Measurements from ENCODE around the gene CD99L2.

Gene CD99L2

DNA sequence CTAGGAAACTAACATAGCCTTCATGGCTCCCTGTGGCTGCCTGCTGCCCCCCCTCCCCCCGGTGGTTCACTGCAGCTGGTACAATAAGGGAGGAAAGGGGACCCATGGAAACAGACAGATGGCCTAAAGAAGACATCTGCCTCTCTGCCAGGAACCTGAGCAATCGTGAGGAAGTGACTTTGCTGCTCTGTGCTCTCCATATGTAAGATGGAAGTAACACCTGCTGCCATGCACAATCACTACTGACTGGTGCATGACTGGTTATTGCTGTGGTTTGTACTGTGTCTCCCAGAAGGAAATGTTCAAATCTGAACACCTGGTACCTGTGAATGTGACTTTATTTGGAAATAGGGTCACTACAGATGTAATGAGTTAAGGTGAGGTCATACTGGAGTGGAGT is 43.6 kb downstream of the CD99L2 start:
- Histone ChIP-seq H3K27me3 (ENCODE audit: control insufficient read depth in 3 of 3, insufficient read depth in 3 of 3, low read depth in 1 of 3, low read length in 3 of 3) (no peaks in the 10 kb centered on the region), H3K36me3 (replicated peaks in 1 of 2; ENCODE audit: control insufficient read depth in 2 of 2, insufficient read depth in 2 of 2, low read length in 2 of 2) (no peaks in the 10 kb centered on the region), H4K91ac (ENCODE audit: low read depth, low read length, poor library complexity) (no peak overlapping the region), H3K4me3 (ENCODE audit: low read length in 2 of 2) (no peak overlapping the region), H3K9me3 (replicated peaks in 1 of 2; ENCODE audit: control insufficient read depth in 2 of 2, insufficient read depth in 1 of 2, low read depth in 1 of 2, low read length in 2 of 2) (peaks cover 0 to 3% of the 10 kb centered on the region in 2 donors), H3K4me1 (ENCODE audit: control insufficient read depth in 2 of 2, insufficient read depth in 1 of 2, low read depth in 1 of 2, low read length in 2 of 2) (no peaks in the 10 kb centered on the region), H2BK15ac (ENCODE audit: low read length) (no peak overlapping the region), H3K23ac (ENCODE audit: low read depth, low read length, poor library complexity) (no peak overlapping the region), H3K79me1 (ENCODE audit: low read depth, low read length) (no peaks in the 10 kb centered on the region), H3K14ac (ENCODE audit: low read length) (no peak overlapping the region), H2BK12ac (ENCODE audit: low read length) (no peak overlapping the region), H2BK120ac (ENCODE audit: low read depth, low read length) (no peak overlapping the region), H3K4me2 (ENCODE audit: insufficient read depth, low read length, poor library complexity, severe bottlenecking) (no peak overlapping the region), H3K18ac (ENCODE audit: low read length) (no peak overlapping the region), H3K9ac (ENCODE audit: low read depth, low read length, poor library complexity) (no peak overlapping the region), H2AFZ (ENCODE audit: low read length) (no peak overlapping the region), H3K27ac (replicated peaks; ENCODE audit: low read length) (no peak overlapping the region), H2BK5ac (ENCODE audit: low read length) (no peak overlapping the region), H2AK5ac (ENCODE audit: low read depth, low read length) (no peak overlapping the region), H4K8ac (ENCODE audit: low read depth, low read length) (no peak overlapping the region), H3K4ac (ENCODE audit: low read length) (no peak overlapping the region)
- no CpG with 5 or more reads among the region's 2 CpGs for WGBS, 2 donors (ENCODE audit: extremely low coverage in 2 of 2, insufficient read length in 2 of 2, insufficient replicate concordance in 1 of 2)
- DNase-seq (ENCODE audit: low spot score): no peak

DNA sequence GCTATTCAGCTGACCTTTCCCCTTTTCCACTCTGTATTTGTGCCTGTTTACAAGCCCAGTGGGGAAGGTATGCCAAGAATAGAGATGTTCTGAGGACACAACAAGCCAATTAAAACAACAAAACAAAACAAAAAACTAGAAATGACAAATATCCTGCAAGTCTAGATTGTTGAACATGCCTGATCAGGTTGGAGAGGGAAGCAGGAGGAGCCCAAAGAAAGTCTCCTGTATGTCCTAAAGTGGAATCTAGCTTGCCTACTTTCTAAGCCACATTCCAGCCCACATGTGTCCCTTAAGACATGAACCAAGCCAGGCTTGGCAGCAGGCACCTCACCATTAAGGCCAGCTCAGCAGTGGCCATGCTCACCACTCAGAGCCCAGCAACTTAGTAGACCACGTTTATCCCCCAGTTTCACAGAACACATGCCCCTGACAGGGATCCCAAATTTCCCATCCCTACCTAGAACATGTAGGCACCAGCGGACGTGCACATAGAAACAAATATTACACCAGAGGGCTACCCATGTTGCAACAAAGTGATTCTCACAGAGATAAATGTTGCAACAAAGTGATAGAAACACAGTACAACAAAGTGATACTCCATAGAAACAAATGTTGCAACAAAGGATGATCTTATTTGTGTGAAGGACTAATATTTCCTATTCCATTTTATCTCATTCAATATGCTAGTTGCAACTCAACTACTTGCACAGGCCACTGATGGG is 48.3 kb downstream of the CD99L2 start:
- H4K91ac ChIP-seq (ENCODE audit: low read depth, low read length, poor library complexity): no peak overlapping the region
- no peak overlapping the region for H3K14ac ChIP-seq (ENCODE audit: low read length)
- H3K9ac ChIP-seq (ENCODE audit: low read depth, low read length, poor library complexity): no peak overlapping the region
- no peak overlapping the region for H2AFZ ChIP-seq (ENCODE audit: low read length)
- no peak overlapping the region for H2AK5ac ChIP-seq (ENCODE audit: low read depth, low read length)
- no peak overlapping the region for H3K4ac ChIP-seq (ENCODE audit: low read length)
- no peaks in the 10 kb centered on the region for H3K36me3 ChIP-seq (replicated peaks in 1 of 2; ENCODE audit: control insufficient read depth in 2 of 2, insufficient read depth in 2 of 2, low read length in 2 of 2)
- H3K4me2 ChIP-seq (ENCODE audit: insufficient read depth, low read length, poor library complexity, severe bottlenecking): no peak overlapping the region
- no peak overlapping the region for H2BK12ac ChIP-seq (ENCODE audit: low read length)
- no CpG with 5 or more reads among the region's 3 CpGs for WGBS, 2 donors (ENCODE audit: extremely low coverage in 2 of 2, insufficient read length in 2 of 2, insufficient replicate concordance in 1 of 2)
- no peaks in the 10 kb centered on the region for H3K9me3 ChIP-seq (replicated peaks in 1 of 2; ENCODE audit: control insufficient read depth in 2 of 2, insufficient read depth in 1 of 2, low read depth in 1 of 2, low read length in 2 of 2)
- H2BK15ac ChIP-seq (ENCODE audit: low read length): no peak overlapping the region
- H2BK120ac ChIP-seq (ENCODE audit: low read depth, low read length): no peak overlapping the region
- H3K18ac ChIP-seq (ENCODE audit: low read length): no peak overlapping the region
- no peak overlapping the region for H4K8ac ChIP-seq (ENCODE audit: low read depth, low read length)
- no peak overlapping the region for H3K27ac ChIP-seq (replicated peaks; ENCODE audit: low read length)
- no peak overlapping the region for H2BK5ac ChIP-seq (ENCODE audit: low read length)
- no peaks in the 10 kb centered on the region for H3K79me1 ChIP-seq (ENCODE audit: low read depth, low read length)
- no peak overlapping the region for H3K23ac ChIP-seq (ENCODE audit: low read depth, low read length, poor library complexity)
- H3K4me1 ChIP-seq (ENCODE audit: control insufficient read depth in 2 of 2, insufficient read depth in 1 of 2, low read depth in 1 of 2, low read length in 2 of 2): no peaks in the 10 kb centered on the region
- H3K27me3 ChIP-seq (ENCODE audit: control insufficient read depth in 3 of 3, insufficient read depth in 3 of 3, low read depth in 1 of 3, low read length in 3 of 3): no peaks in the 10 kb centered on the region
- DNase-seq (ENCODE audit: low spot score): no peak
- H3K4me3 ChIP-seq (ENCODE audit: low read length in 2 of 2): no peak overlapping the region

DNA sequence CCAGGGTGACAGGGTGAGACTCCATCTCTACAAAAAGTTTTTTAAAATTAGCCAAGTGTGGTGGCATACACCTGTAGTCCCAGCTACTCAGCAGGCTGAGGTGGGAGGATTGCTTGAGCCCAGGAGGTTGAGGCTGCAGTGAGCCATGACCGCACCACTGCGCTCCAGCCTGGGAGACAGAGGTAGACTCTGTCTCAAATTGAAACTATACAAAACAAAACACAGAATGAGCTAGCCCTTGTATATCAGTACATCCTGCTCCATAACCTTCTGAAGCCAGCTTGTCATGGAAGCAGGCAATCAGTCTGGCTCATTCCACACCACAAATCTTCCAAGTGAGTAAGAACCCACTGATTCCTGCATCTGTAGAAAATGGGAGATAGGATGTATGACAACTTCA is 49.0 kb downstream of the CD99L2 start:
- no CpG with 5 or more reads among the region's 2 CpGs for WGBS, 2 donors (ENCODE audit: extremely low coverage in 2 of 2, insufficient read length in 2 of 2, insufficient replicate concordance in 1 of 2)
- no peaks in the 10 kb centered on the region for H3K79me1 ChIP-seq (ENCODE audit: low read depth, low read length)

DNA sequence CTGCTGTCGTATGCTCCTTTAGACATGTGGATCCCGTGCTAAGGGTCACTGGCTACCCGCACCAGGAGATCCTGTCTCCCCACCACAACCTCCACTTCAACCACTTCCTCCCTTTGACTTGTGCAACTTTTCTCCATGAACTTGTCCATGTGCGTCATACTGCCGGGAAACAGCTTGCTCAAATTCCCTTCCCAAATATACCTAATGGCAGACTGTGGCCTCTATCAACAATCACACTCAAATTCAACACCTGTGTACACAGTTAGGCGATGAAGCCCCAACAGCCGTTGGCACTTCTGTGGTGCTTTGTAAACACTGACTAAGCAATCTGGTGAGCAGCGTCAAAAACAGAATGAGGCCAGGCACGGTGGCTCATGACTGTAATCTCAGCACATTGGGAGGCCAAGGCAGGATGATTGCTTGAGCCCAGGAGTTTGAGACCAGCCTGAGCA is 49.5 kb downstream of the CD99L2 start:
- Histone ChIP-seq H2BK5ac (ENCODE audit: low read length) (no peak overlapping the region), H3K27me3 (ENCODE audit: control insufficient read depth in 3 of 3, insufficient read depth in 3 of 3, low read depth in 1 of 3, low read length in 3 of 3) (no peaks in the 10 kb centered on the region), H3K9ac (ENCODE audit: low read depth, low read length, poor library complexity) (no peak overlapping the region), H2BK12ac (ENCODE audit: low read length) (no peak overlapping the region), H2BK15ac (ENCODE audit: low read length) (no peak overlapping the region), H3K4me3 (ENCODE audit: low read length in 2 of 2) (no peak overlapping the region), H3K18ac (ENCODE audit: low read length) (no peak overlapping the region), H3K4ac (ENCODE audit: low read length) (no peak overlapping the region), H4K91ac (ENCODE audit: low read depth, low read length, poor library complexity) (no peak overlapping the region), H3K36me3 (replicated peaks in 1 of 2; ENCODE audit: control insufficient read depth in 2 of 2, insufficient read depth in 2 of 2, low read length in 2 of 2) (no peaks in the 10 kb centered on the region), H2AFZ (ENCODE audit: low read length) (no peak overlapping the region), H3K4me1 (ENCODE audit: control insufficient read depth in 2 of 2, insufficient read depth in 1 of 2, low read depth in 1 of 2, low read length in 2 of 2) (no peaks in the 10 kb centered on the region), H2AK5ac (ENCODE audit: low read depth, low read length) (no peak overlapping the region), H4K8ac (ENCODE audit: low read depth, low read length) (no peak overlapping the region), H2BK120ac (ENCODE audit: low read depth, low read length) (no peak overlapping the region), H3K23ac (ENCODE audit: low read depth, low read length, poor library complexity) (no peak overlapping the region), H3K4me2 (ENCODE audit: insufficient read depth, low read length, poor library complexity, severe bottlenecking) (no peak overlapping the region), H3K9me3 (replicated peaks in 1 of 2; ENCODE audit: control insufficient read depth in 2 of 2, insufficient read depth in 1 of 2, low read depth in 1 of 2, low read length in 2 of 2) (no peaks in the 10 kb centered on the region), H3K27ac (replicated peaks; ENCODE audit: low read length) (no peak overlapping the region), H3K79me1 (ENCODE audit: low read depth, low read length) (no peaks in the 10 kb centered on the region), H3K14ac (ENCODE audit: low read length) (no peak overlapping the region)
- WGBS, 2 donors (ENCODE audit: extremely low coverage in 2 of 2, insufficient read length in 2 of 2, insufficient replicate concordance in 1 of 2): no CpG with 5 or more reads among the region's 9 CpGs
- DNase-seq (ENCODE audit: low spot score): no peak

More for the DNA sequence above, 49.0 kb downstream of the CD99L2 start:
- Histone ChIP-seq H3K36me3 (replicated peaks in 1 of 2; ENCODE audit: control insufficient read depth in 2 of 2, insufficient read depth in 2 of 2, low read length in 2 of 2) (no peaks in the 10 kb centered on the region), H2AK5ac (ENCODE audit: low read depth, low read length) (no peak overlapping the region), H2AFZ (ENCODE audit: low read length) (no peak overlapping the region), H3K9ac (ENCODE audit: low read depth, low read length, poor library complexity) (no peak overlapping the region), H4K91ac (ENCODE audit: low read depth, low read length, poor library complexity) (no peak overlapping the region), H3K4me1 (ENCODE audit: control insufficient read depth in 2 of 2, insufficient read depth in 1 of 2, low read depth in 1 of 2, low read length in 2 of 2) (no peaks in the 10 kb centered on the region), H3K4me3 (ENCODE audit: low read length in 2 of 2) (no peak overlapping the region), H2BK120ac (ENCODE audit: low read depth, low read length) (no peak overlapping the region), H3K4me2 (ENCODE audit: insufficient read depth, low read length, poor library complexity, severe bottlenecking) (no peak overlapping the region), H2BK15ac (ENCODE audit: low read length) (no peak overlapping the region), H3K23ac (ENCODE audit: low read depth, low read length, poor library complexity) (no peak overlapping the region), H2BK5ac (ENCODE audit: low read length) (no peak overlapping the region), H3K14ac (ENCODE audit: low read length) (no peak overlapping the region), H3K18ac (ENCODE audit: low read length) (no peak overlapping the region), H2BK12ac (ENCODE audit: low read length) (no peak overlapping the region), H3K9me3 (replicated peaks in 1 of 2; ENCODE audit: control insufficient read depth in 2 of 2, insufficient read depth in 1 of 2, low read depth in 1 of 2, low read length in 2 of 2) (no peaks in the 10 kb centered on the region), H3K27ac (replicated peaks; ENCODE audit: low read length) (no peak overlapping the region), H4K8ac (ENCODE audit: low read depth, low read length) (no peak overlapping the region), H3K4ac (ENCODE audit: low read length) (no peak overlapping the region), H3K27me3 (ENCODE audit: control insufficient read depth in 3 of 3, insufficient read depth in 3 of 3, low read depth in 1 of 3, low read length in 3 of 3) (no peaks in the 10 kb centered on the region)
- no peak for DNase-seq (ENCODE audit: low spot score)

Data from neuronal stem cell (in vitro differentiated cells).